NB4 (cell line): ENCODE results near the gene RANBP2.

Experiments used
- DNase-seq: peaks from one replicate; pipeline ENCODE4 v3.0.0; 2010; ENCODE audit warnings: low read depth
- H3K4me3 ChIP-seq: one replicate; pipeline ENCODE4 v1.5.1; 2011; ENCODE audit warnings: mild to moderate bottlenecking, low read depth, low read length, moderate library complexity
- MYC ChIP-seq: IDR thresholded peaks from 2 replicates; pipeline ENCODE4 v1.6.1; 2011; ENCODE audit warnings: low read depth, low read length
- POLR2A ChIP-seq: IDR thresholded peaks from 2 replicates; pipeline ENCODE4 v1.6.1; 2011; ENCODE audit warnings: mild to moderate bottlenecking; ENCODE audit not compliant: insufficient read length; ENCODE audit errors: extremely low read depth
- TF ChIP-seq, protein P1 (sequence below): IDR thresholded peaks from 2 replicates; pipeline ENCODE4 v1.6.1; 2011; ENCODE audit warnings: low read depth, low read length
- TF ChIP-seq, protein P2 (sequence below): IDR thresholded peaks from one replicate; pipeline ENCODE4 v1.5.1; 2012; ENCODE audit warnings: low read depth, low read length

The RANBP2 gene

DNA sequence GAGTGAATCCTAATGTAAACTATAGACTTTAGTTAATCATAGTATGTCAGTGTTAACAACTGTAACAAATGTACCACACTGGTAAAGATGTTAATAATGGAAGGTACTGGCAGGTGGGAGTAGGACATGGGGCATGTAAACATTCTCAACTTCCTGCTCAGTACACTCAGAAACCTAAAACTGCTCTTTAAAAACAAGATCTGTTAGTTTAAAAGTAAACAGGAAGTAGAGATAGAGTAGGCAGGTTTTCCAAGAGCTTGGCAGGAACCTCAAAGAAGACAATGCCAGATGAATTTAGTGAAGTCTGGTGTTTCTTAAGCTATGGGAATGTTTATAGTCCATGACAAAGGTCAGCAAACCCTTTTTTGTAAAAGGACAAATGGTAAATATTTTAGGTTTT, 113.9 kb downstream of the RANBP2 start:
- DNase-seq: peak; percentile 9
- H3K4me3 ChIP-seq: no peak overlapping the region
- TF ChIP-seq, protein P1, sequence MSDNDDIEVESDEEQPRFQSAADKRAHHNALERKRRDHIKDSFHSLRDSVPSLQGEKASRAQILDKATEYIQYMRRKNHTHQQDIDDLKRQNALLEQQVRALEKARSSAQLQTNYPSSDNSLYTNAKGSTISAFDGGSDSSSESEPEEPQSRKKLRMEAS: no peak
- TF ChIP-seq, protein P2, sequence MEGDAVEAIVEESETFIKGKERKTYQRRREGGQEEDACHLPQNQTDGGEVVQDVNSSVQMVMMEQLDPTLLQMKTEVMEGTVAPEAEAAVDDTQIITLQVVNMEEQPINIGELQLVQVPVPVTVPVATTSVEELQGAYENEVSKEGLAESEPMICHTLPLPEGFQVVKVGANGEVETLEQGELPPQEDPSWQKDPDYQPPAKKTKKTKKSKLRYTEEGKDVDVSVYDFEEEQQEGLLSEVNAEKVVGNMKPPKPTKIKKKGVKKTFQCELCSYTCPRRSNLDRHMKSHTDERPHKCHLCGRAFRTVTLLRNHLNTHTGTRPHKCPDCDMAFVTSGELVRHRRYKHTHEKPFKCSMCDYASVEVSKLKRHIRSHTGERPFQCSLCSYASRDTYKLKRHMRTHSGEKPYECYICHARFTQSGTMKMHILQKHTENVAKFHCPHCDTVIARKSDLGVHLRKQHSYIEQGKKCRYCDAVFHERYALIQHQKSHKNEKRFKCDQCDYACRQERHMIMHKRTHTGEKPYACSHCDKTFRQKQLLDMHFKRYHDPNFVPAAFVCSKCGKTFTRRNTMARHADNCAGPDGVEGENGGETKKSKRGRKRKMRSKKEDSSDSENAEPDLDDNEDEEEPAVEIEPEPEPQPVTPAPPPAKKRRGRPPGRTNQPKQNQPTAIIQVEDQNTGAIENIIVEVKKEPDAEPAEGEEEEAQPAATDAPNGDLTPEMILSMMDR: no peak
- TF ChIP-seq MYC (no peak), POLR2A (no peak)

DNA sequence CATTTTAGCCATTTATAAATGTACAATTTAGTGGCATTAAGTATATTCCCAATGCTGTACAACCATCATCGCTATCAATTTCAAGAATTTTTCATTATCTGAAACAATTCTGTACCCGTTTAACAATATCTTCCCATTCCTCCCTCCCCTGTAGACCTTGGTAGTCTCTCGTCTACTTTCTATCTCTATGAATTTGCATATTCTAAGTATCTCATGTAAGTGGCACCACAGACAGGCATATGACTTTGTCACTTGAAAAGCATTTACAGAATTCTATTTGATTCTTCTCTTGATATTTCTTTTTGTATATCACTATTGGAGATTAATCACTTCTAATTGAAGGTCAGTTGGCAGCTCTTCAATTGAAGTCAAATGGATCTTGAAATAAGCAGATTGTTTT, 115.3 kb downstream of the RANBP2 start:
- TF ChIP-seq POLR2A (no peak), MYC (no peak)
- TF ChIP-seq, protein P2: no peak
- TF ChIP-seq, protein P1: no peak
- no peak overlapping the region for H3K4me3 ChIP-seq
- DNase-seq: no peak

DNA sequence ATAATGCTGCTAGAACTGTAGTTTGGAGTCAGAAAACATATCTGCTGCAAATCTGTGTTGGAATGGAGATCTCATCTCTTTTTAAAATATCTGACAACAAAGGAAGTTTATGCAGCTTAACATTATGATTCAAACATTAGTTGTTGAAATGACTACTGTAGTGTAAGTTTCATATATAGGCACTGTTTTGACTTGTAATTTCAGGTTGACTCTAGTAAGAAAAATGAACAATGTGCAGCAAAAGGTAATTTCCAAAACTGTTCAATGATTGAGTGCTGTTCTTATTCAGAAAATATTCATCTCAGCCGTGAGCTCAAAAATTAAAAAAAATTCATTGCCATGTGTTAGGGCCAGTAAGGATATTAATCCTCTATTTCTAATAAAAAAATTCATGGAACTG, 115.8 kb downstream of the RANBP2 start:
- TF ChIP-seq MYC (no peak), POLR2A (no peak)
- TF ChIP-seq, protein P1: no peak
- TF ChIP-seq, protein P2: no peak
- no peak for DNase-seq

More for the DNA sequence above, 115.8 kb downstream of the RANBP2 start:
- H3K4me3 ChIP-seq: no peak overlapping the region
